HG02840 (cell line): ENCODE results near the gene NUFIP1.
"Not testable (repeated sequence)": the region's sequence is repeated elsewhere in the genome, so short reads cannot be mapped to it uniquely, and the experiment has no call there.

ENCODE experiments used
- ATAC-seq: cut with Tn5 transposase; IDR thresholded peaks from one replicate; pipeline ENCODE4 v1.9.1; 2021; ENCODE audit warnings: mild to moderate bottlenecking, moderate library complexity, moderate number of reproducible peaks; ENCODE audit not compliant: unreplicated experiment, low FRiP score

The NUFIP1 gene

DNA sequence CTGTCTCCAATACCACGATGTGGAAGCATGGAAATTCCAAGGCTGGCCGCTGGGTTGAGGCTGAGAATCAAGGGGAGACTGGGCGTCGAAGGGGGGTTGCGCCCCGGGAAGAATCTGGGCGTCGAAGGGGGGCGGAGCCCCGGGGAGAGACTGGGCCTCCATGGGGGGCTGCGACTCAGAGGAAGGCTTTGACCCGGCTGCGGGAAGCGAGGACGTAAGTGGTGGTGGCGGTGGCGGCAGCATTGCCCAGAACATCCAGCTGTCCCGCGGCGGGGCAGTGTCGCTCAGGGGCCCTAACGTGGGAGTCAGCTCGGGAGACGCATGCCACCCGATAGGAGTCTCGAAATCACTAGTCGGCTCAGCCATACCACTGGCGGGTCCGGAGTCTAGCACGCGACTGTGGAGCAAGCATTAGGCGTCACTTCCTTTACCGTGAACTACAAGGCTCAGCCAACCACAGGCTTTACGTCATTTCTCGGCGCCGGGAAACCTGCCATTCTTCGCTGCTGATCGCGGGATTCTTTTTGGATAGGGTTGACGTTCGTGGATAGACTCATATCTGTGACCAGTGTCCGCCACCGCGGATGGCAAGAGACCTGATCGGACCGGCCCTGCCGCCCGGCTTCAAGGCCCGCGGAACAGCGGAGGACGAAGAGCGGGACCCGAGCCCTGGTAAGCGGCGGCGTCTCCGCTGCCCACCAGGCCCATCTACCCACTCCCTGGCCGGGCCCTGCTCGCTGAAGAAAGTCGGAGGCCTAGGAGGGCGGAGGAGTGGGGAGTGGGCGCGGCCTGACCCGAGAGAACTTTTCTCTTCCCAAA lies at the start of gene NUFIP1, which contains the start of gene GPALPP1:
Gene NUFIP1 (minus strand): TSS at position 401 of the 819 bp plus-strand sequence. CDS start 35 bp downstream, at position 366.
Gene GPALPP1 (plus strand): TSS at position 468 of the 819 bp plus-strand sequence. CDS start 117 bp downstream, at position 585.
- ATAC-seq, result peak; percentile 92

DNA sequence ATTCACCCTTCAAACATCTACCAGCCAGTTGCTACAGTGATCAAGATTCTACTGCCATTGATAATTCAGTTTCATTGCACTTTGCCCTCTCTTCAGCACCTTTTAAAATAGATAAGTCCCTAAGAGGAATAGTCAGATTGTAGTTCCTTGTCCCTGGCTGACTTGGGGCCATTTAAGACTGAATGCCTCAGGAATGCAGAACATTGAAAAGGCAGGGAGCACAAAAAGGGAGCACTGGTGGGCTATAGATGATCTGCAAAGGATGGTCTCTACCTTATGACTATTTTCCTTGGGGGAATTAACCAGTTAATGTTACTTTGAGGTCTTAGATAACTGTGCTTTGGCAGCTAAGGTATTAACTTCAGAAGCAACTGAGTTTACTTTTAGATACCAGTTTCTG lies 46.9 kb upstream of the NUFIP1 start:
- ATAC-seq, result no peak

DNA sequence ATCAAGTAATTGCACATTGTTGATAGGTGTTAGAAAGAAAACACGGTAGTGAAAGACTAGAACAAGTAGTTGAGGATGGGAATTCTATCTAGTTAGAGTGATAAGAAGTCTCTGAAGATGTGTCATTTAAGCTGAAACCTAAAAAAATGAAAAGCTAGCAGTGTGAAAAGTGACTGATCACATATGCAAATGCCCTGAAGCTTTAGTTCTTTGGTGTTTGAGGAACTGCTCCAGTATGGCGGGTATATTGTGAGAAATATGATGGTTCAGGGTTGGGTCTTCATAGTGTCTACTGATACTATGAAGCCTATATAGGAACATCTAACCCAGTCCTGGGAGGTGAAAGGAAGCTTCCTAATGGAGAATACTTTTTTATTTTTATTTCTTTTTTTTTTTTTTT lies 45.1 kb upstream of the NUFIP1 start:
- ATAC-seq, result no peak

DNA sequence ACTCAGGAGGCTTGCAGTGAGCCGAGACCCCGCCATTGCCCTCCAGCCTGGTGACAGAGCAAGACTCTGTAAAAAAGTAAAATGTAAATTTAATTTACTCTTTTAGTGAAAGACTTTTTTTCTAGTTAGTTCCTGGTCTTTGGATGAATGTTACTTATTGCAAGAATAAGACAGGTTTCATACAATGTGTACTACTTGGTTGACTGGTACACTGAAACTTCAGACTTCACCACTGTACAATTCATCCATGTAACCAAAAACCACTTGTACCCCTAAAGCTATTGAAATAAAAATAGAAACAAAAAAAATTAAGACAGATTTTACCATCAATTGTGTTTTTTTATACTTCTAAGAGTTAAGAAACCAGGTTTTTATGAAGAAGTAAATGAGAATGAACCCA lies 35.6 kb upstream of the NUFIP1 start:
- ATAC-seq, result no peak

DNA sequence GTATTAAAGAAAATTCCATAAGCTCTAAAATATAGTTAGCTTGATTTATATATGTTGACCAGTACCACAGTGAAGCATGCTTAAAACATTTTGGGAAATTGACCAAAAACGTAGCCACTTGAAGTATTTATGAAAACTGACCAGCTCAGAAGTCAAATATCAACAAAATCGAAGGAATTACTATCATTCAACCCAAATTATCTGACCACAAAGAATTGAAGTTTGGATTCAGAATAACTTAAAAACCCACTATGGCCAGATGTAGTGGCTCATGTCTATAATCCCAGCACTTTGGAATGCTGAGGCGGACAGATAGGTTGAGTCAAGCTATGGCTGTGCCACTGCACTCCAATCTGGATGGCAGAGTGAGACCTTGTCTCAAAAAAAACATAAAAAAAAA lies 32.0 kb upstream of the NUFIP1 start:
- no peak for ATAC-seq

DNA sequence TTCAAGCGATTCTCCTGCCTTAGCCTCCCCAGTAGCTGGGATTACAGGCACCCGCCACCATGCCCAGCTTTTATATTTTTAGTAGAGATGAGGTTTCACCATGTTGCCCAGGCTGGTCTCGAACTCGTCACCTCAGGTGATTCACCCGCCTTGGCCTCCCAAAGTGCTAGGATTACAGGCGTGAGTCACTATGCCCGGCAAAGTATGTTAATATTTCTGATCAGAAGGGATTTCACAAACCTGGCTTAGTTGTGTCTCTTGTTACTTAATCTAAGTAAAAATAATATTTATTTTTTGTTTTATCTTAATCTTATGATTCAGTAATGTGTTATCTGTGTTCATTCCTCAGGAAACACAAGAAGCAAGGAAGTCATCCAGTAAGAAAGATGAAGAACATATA lies 30.7 kb upstream of the NUFIP1 start:
- not testable (repeated sequence) for ATAC-seq

DNA sequence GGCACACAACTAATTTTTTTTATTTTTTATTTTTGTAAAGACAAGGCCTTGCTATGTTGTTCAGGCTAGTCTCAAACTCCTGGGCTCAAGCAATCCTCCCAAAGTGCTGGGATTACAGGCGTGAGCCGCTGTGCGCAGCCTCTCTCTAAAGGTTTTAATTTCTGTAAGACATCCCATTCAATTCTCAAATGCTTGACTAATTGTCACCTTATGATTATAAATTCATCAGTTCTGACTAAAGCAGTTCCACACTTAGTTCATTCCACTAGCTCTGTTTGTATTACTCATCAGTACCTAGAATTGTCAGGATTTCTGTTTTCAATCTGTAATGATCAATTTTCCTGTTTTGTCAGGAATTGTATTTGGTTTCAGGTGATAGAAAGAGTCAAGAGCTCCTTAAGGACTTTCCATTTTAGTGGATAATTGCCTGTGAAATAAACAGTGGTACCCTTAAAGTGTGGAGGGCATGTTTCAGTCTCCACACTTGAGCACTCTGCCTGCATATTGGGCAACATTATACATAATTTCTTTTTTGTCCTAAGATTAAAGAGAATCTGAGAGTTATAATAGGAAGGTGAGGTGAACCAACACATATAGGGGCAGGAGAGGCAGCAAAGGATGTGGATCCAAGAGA lies 27.6 kb upstream of the NUFIP1 start:
- ATAC-seq, result no peak

DNA sequence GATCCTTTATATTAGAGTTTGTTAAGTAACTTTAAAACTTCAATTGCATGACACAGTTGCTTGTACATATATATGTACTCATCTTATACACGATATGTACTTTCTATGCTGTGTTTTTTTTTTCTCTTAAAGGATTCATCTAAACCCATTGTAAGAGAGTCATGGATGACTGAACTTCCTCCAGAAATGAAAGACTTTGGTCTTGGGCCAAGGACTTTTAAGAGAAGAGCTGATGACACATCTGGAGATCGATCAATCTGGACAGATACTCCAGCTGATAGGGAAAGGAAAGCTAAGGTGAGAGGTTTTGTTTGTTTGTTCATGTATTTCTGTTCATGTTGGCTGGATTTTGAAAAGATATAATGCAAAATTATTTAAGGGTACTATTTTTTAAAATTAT lies 26.0 kb upstream of the NUFIP1 start:
- ATAC-seq, result no peak

DNA sequence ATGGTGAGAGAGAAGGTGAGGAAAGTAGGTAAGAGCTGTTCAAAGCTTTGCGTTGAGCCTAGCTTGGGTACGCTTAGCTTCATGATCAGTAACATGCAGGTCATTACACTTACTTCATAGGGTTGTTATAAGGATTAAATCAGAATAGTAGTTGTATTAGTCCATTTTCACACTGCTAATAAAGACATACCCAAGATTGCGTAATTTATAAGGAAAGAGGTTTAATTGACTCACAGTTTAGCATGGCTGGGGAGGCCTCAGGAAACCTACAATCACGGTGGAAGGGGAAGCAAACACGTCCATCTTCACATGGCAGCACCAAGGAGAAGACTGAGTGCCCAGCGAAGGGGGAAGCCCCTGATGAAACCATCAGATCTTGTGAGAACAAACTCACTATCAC lies 21.9 kb upstream of the NUFIP1 start:
- no peak for ATAC-seq

DNA sequence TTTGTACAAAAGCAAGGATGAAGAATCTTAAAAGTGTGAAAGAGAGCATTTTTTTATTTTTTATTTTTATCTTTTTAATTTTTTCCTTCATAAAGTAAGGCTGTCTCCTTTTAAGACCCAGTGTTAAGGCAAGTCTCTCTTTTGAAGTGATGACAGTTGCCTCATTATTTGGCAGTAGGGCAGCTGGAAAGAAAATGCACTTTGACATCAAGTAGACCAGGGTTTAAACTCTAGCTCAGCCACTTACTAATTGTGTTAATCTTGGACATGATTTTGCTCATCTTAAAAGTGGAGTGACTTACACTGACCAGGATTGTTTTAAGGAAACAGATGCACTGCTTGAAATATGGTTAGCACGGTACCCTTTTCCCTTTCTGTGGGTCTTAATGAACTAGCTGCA lies 18.6 kb upstream of the NUFIP1 start:
- ATAC-seq, result no peak

DNA sequence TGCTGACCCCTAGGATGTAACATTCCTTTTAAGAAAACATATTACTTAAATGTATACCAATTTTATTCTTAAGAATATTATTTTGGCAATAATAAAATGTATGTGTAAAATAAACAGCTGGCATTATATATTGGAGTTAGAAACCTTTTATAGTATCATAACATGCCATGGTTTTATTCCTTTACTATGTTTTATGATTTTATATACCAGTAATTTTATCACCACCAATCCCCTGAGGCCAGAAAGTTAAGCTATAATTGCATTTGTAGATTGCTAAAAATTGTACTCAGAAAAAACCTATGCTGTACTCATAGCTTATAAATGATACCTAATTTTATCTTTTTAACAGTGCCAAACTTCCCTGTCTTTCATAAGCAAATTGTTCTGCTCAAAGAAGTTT lies 18.0 kb upstream of the NUFIP1 start:
- ATAC-seq, result no peak

DNA sequence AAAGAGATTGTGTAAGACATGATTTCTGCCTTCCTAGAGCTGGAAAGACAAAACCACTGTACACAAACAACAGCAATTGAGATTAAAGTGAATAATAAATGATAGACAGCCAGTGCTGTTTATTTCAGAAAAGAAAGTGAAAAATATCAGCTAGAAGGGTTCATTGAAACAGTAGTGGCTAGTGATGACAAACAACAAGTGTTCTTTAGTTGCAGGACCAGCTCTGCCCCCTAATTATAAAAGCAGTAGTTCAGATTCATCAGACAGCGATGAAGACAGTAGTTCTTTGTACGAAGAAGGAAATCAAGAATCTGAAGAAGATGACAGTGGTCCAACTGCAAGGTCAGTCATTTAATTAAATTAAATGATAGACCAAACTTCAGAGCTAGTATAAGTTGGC lies 14.8 kb upstream of the NUFIP1 start:
- ATAC-seq, result no peak

DNA sequence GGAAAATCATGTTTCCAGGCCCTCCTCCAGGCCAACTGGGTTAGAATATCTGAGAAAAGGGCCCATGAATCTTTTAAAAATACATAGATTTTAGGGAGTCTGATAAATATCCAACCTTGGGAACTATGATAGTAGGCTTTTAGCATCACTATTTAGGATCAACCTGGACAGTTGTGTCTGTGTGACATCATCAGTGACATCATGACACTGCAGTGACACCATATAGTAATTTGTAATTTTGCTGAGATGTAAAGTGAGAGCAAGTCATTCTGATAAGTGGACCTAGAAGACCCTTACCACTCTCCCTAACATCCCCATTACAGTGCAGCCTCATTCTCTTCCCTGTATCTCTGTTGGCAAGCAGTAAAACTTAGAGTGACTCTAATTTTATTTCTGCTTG lies 14.1 kb upstream of the NUFIP1 start:
- ATAC-seq, result no peak

DNA sequence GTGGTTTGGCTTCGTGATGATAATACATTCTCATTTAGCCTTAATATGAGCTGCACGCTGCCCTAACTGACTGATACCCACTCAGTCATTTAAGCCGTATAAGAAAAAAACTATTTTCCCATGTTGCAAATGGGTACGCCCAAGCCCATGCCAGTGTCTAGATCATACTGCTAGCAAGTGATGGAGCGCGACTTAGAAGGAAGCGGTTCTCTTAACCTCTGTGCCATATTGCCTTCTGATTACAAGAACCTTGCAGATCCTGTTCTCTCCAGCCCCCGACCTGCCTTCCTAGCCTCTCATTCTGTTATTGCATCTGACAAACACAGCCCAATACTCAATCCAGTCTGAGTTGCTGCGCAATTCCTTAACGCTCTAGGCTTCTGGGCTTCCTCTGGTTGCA lies 670 bp upstream of the NUFIP1 start:
- ATAC-seq, result peak; percentile 7

DNA sequence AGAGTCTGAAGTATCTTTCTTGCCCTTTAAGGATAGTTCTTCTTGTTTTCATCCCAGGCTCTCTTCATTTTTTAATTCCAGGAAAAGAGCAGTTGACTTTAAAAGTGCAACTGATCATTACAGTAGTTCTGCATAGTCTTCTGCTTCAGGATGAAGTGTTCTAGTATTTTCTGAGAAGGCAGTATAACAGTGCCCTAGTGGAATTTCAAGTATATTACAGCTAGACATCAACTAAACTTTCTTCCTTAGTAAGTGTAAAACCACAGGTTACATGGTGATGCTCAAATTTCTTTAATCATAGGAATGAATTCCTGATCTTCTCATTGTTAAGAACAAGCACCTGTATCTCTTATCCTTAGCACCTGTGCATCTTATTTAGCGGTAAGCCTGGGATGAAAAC lies 10.9 kb downstream of the NUFIP1 start:
- ATAC-seq, result no peak

DNA sequence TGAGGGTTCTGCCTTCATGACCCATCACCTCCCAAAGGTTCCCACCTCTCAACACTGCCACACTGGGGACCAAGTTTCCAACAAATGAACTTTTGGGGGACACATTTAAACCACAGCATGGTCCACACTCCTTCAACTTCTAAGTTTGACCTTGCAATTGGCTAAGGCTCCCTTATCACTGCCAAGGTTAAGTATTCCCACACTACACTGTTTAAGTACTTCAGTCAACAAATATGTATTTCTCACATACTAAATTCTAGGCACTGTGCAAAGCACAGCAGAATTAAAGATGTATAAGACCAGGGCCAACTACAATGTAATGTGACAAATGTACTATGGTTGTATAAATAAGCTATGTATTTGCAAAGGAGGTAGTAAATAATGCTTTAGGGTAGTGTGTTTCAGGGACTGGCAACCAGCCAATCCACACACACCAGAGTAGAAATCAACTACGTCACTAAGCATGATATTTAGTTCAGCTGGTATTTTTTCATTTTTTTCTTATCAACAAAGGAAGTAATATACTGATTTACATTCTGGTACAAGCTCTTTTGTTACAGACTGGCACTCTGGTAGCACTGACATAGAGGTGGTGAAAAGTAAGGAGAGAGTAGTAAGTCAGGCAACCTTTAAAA lies 12.2 kb downstream of the NUFIP1 start:
- no peak for ATAC-seq

DNA sequence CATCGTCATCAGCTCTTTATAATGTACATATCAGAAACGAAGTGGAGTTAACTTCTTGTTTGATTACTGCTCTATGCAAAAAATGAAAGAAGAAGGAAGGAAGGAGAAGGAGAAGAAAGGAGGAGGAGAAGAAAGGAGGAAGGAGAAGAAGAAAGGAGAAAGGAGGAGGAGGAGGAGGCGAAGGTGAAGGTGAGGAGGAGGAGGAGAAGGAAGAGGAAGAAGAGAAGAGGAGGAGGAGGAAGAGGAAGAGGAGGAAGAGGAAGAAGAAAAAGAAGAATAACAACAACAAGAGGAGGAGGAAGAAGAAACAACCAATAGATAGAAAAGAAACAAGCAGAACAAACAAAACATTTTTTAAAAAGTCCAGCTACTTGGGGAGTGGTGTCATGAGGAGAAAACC lies 13.1 kb downstream of the NUFIP1 start:
- no peak for ATAC-seq

DNA sequence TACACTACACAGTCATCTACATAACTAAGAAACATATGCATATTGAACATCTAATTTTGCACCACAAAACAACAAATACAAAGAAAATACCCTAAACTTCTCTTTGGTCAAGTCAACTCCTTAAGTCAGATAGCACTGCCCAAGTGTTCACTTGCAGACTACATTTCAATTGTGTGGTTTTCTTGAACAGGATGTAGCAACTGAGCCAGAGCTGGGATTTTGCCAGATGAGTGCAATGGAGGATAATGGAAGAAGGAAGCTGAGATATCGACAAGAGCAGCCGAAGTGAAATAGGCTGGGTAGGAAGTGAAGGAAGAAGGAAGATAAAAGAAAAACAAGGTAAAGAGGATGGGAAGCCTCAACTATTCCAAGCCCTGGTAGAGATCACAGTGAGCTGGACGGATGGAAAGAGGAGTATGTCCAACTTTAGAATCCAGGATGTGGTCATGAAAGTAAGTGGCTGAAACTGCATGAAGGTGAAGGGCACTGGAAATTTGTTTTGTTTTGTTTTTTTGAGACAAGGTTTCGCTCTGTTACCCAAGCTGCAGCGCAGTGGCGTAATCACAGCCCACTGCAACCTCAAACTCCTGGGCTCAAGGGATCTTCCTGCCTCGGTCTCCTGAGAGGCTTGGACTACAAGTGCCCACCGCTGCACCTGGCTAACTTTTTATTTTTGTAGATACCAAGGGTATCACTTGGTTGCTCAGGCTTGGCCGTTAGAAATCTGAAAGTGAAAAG lies 15.0 kb downstream of the NUFIP1 start:
- ATAC-seq, result no peak

DNA sequence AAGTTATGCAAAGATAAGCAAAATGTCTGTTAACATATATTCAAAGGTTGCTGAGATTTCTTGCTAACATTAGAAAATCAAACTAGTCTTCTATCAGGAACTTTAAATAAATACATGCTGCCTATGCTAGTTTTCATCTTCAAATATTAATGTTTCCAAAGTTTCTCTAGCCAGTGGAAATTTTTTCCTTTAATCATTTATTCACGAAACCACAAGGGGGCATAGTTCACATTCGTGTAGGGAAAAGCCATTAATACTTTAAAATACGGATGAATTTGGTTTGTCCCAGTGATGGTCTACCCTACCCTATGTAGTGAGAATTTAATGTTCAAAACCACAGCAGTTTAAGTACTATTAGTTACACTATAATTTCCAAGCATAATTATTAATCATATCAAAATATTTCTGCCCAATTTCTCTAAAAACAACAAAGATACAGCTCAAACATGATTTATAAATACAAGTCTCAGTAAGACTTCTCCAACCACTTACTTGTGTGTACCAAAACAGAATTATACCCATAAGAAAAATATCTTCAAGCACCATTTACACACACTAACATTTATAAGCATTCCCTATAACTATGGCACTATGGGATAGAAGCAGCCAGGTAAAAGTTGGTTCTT lies 16.2 kb downstream of the NUFIP1 start:
- no peak for ATAC-seq
